NB4 (cell line): Measurements from ENCODE around the gene XAGE5.
"Not testable (repeated sequence)": the region's sequence is repeated elsewhere in the genome, so short reads cannot be mapped to it uniquely, and the experiment has no call there.

Source experiments
- CTCF ChIP-seq: IDR thresholded peaks from one replicate; pipeline ENCODE4 v1.5.1; 2012; ENCODE audit warnings: low read depth, low read length
- POLR2A ChIP-seq: IDR thresholded peaks from 2 replicates; pipeline ENCODE4 v1.6.1; 2011; ENCODE audit warnings: mild to moderate bottlenecking; ENCODE audit not compliant: insufficient read length; ENCODE audit errors: extremely low read depth

GRCh38 chrX:52765983-52766382 is 45.1 kb upstream of the XAGE5 start:
- not testable (repeated sequence) for TF ChIP-seq CTCF, POLR2A
